ENCODE measurements around the gene CIAO3. TPM values are rescaled to one million over a fixed set of nuclear protein-coding genes. Genes with fewer than 3 reads are reported as not detected.
"Not testable (repeated sequence)": the region's sequence is repeated elsewhere in the genome, so short reads cannot be mapped to it uniquely, and the experiment has no call there.

Gene CIAO3
- 47.1 TPM for total RNA-seq

GRCh38 chr16:740764-741505, at the start of gene CIAO3:
Gene CIAO3, minus strand, starts transcription at chr16:740997. Its CDS starts 12 bp downstream, at chr16:740985.
- DNase-seq (ENCODE audit: low spot score): peak; percentile 90

- no peak for DNase-seq (ENCODE audit: low spot score)
Measured at GRCh38 chr16:790086-790485, 49.3 kb upstream of the CIAO3 start.

DNA sequence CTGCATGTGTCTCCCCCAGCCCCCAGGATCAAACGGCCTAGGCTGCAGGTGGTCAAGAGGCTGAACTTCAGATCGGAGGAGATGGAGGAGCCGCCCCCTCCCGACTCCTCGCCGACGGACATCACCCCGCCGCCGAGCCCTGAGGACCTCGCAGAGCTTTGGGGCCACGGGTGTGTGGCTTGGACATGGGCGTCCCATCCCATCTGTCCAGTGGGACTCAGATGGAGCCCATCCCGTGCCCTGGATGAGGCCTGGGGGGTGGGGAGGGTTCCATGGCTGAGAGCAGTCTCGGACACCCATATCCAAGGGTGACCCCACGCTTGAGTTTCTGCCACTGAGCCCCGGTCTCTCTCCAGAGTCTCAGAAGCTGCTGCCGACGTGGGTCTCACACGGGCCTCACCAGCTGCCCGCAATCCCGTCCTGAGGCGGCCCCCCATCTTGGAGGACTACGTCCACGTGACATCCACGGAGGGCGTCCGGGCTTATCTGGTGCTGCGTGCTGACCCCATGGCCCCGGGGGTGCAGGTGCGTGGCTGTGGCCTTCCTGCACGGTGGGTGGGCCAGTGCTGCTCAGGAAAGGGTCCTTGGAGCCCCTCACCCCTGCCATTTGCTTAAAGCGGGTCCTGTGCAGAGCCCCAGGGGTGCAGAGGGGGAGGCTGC, 48.5 kb upstream of the CIAO3 start:
- no peak for DNase-seq (ENCODE audit: low spot score)

- peak; percentile 94 for DNase-seq (ENCODE audit: low spot score)
Measured at GRCh38 chr16:788399-789126, 47.8 kb upstream of the CIAO3 start, which contains the start of gene CHTF18. Gene CHTF18, plus strand, starts transcription at chr16:788620. Its CDS starts 65 bp downstream, at chr16:788685.

GRCh38 chr16:787978-788398, 47.2 kb upstream of the CIAO3 start, which contains the start of gene RPUSD1:
Gene RPUSD1, minus strand, starts transcription at chr16:788381. Its CDS starts 644 bp downstream, at chr16:787737.
- DNase-seq (ENCODE audit: low spot score): no peak

DNA sequence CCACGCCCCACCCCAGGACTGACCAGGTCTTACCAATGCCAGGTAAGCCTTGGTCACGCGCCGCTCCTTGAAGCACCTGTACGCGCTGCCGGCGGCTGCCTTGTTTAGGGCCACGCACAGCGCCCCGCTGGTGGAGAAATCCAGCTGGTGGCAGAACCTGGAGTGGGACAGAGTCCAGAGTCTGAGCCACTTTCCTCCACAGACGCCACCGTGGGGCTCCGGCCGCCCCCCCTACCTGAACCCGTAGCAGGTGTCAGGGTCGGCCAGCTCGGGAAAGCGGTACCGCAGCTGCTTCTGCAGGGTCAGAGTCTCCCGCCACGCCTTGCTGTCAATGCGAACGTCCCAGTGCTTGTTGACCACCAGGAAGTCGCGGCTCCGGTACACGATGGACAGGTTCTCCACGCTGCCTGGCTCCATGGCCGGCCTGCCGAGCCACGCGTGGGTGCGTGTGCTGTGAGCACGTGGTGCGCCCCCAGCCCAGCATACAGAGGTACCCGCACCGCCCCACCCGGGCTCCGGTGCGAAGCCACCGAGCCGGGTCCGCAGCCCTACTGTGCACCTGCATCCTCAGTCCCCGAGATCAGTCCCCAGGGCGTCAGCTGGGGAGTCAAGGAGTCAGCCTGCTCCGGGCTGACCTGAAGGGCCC, 46.6 kb upstream of the CIAO3 start:
- DNase-seq (ENCODE audit: low spot score): no peak

DNA sequence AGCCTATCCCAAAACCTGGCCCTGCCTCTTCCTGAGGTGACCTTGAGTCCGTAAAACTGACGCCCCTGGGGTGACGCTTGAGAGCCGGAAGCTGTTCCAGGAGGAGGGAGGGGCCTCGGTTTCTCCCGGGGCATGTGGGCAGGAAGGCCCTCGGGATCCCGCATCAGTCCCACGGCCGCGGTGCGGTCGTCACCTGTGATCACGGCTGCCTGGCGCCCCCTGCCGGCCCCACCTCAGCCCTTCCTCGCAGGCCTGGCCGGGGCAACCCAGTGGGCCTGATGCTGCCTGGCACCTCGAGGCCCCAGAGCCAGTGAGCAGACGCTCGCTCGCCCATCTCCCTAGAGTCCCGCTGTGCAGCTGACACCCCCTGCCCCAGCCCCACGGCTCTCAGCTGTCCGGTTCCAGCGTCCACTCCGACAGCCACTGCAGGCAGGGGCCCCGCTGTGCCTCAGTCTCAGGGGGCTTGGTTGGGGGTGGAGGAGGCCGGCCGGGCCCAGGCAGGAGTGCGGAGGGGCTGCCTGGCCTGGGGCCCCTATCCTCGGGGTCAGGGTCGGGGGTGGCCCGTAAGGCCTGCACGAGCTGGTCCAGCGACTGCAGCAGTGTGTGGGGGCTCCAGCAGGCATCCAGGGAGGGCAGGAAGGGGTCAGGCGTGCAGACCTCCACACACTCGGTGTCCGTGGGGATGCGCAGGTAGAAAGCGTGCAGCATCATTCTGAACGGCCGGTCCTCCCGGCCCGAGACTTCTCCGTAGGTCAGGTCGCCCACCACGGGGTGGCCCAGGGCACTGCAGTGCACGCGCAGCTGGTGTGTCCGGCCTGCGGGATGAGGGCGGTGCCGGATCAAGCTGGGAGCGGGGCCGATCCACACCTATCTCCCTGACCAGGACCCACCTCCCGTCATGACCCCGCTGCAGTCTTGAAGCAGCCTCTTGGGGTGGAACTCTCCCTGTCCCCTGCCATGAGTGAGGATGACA, 45.1 kb upstream of the CIAO3 start:
- DNase-seq (ENCODE audit: low spot score): peak; percentile 60

DNA sequence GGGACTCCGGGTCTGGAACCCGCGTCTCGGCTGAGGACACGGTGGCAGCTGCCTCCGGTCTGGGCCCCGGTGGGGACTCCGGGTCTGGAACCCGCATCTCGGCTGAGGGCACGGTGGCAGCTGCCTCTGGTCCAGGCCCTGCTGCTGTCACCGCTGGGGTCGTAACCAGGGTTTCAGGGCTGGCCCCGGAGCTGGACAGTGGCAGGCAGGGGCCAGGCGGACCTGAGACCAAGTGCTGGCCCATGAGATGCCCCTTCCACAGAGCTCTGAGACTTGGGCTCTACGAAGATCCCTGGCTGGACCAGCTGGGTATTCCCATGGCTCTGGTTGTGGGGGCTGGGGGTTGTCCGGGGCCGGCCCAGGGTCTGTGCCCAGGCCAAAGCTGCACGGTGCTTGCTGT, 43.6 kb upstream of the CIAO3 start:
- no peak for DNase-seq (ENCODE audit: low spot score)

GRCh38 chr16:783404-784161, 42.8 kb upstream of the CIAO3 start:
- no peak for DNase-seq (ENCODE audit: low spot score)

- DNase-seq (ENCODE audit: low spot score): no peak
Measured at GRCh38 chr16:782766-783403, 42.1 kb upstream of the CIAO3 start.

DNA sequence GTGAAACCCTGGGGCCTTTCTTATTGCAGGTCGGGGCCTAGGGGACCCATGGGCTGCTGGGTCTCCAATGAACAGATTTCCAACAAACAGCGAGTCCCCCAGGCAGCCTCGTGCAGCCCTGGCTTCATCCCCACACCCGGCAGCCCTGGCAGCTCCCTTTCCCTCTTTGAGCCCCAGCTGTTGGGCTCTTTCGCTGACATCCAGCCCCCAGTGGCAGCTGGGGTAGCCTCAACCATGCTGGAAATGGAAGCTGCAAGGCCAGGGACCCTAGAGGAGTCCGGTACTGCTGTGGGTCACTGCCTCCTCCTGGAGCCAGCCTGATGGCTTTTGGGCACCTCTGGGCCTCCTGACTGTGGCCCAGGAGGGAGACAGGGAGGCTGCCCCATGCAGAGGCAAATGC, 41.5 kb upstream of the CIAO3 start:
- no peak for DNase-seq (ENCODE audit: low spot score)

DNA sequence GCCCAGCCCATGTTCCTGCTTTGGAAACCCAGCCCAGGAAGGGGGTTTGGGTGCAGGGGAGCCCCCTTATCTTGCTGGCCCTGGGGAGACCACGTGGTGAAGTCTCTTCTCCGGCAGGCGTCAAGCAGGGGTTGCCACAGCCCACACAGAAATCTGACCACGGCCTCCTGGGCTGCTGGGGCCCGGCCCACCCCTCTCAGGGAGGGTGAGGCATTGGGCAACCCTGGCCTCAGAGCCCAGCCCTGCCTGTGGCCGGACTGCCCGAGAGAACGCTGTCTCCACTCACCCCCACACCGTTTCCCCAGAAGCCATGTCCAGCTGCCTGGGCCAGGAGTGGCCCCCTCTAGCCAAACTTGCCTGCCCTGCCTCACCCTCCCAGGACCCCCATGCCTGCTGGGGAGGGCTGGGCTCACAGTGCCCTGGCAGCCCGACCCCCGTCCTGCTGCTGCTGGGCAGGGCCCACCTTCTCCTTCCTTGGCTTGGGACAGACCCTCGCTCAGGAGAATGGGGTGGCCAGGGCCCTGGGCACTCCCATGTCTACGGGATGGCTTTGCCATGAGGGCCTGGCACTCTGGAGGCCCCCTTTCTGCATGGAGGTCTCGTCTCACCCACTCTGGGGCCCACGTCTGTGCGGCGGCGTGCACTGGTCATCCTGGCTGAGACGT, 40.7 kb upstream of the CIAO3 start:
- DNase-seq (ENCODE audit: low spot score): no peak

GRCh38 chr16:780296-780695, 39.5 kb upstream of the CIAO3 start:
- DNase-seq (ENCODE audit: low spot score): no peak

DNA sequence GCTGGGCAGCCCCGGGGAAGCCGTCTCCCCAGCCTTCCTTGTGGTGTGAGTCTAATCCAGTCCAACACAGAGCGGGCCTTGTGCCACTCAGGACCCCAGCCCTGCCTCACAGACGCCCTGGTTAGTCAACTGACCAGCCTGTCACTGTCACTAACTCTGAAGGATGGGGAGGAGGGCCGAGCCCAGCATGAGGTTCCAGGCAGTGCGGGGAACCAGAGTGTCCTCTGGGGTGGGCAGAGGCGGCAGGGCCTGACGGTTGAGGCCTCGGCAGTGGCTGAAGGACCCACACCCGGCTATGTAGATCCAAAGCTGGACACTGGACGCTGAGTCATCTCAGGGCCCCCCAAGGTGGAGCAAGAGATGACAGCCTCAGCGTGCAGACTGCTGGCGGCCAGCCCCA, 38.8 kb upstream of the CIAO3 start:
- no peak for DNase-seq (ENCODE audit: low spot score)

- DNase-seq (ENCODE audit: low spot score): no peak
Measured at GRCh38 chr16:778909-779527, 38.2 kb upstream of the CIAO3 start.

GRCh38 chr16:778447-778846, 37.6 kb upstream of the CIAO3 start:
- DNase-seq (ENCODE audit: low spot score): no peak

GRCh38 chr16:777826-778225, 37.0 kb upstream of the CIAO3 start:
- DNase-seq (ENCODE audit: low spot score): no peak

DNA sequence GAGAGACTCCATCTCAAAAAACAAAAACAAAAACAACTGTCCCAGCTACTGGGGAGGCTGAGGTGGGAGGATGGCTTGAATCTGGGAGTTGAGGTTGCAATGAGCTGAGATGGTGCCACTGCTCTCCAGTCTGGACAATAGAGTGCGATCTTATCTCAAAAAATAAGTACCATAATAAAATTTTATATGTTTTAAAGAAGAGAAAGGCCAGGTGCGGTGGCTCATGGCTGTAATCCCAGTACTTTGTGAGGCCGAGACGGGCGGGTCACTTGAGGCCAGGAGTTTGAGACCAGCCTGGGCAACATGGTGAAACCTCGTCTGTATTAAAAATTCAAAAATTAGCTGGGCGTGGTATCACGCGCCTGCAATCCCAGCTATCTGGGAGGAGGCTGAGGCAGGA, 36.0 kb upstream of the CIAO3 start:
- no peak for DNase-seq (ENCODE audit: low spot score)

DNA sequence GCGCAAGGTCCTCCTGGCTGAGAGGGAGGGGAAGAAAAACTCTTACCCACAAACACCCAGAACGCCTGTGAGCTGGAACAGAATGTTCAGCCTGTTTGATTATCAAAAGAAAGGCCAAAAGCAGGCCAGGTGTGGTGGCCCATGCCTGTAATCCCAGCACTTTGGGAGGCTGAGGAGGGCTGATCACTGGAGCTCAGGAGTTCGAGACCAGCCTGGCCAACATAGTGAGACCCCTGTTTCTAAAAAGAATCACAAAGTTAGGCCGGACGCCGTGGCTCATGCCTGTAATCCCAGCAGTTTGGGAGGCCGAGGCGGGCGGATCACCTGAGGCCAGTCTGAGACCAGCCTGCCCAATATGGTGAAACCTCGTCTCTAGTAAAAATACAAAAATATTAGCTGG, 35.5 kb upstream of the CIAO3 start:
- DNase-seq (ENCODE audit: low spot score): not testable (repeated sequence)
